K562 (cell line): Measurements from ENCODE around the gene THADA. TPM values are rescaled to one million over a fixed set of nuclear protein-coding genes. Genes with fewer than 3 reads are reported as not detected.

Experiments
- DMBX1 ChIP-seq: fragments of 250-450 bp; sonication (Bioruptor Pico); IDR thresholded peaks from 2 replicates; pipeline ENCODE4 v1.8.0; 2022; ENCODE audit warnings: inconsistent platforms, mild to moderate bottlenecking, moderate library complexity, borderline replicate concordance
- EHMT2 ChIP-seq: fragments of 450-650 bp; IDR thresholded peaks from 2 replicates; pipeline ENCODE4 v1.6.1; 2018; ENCODE audit warnings: antibody characterized with exemption
- ESRRA ChIP-seq: fragments of 450-650 bp; IDR thresholded peaks from 2 replicates; pipeline ENCODE4 v1.6.1; 2014; ENCODE audit warnings: low read depth, mild to moderate bottlenecking, moderate library complexity, borderline replicate concordance
- FOXK1 ChIP-seq: sonication (generic); formaldehyde crosslinking; IDR thresholded peaks from 2 replicates; pipeline ENCODE4 v1.8.0; 2022; ENCODE audit warnings: missing genetic modification reagents, mild to moderate bottlenecking, borderline replicate concordance
- HDAC8 ChIP-seq: fragments of 450-650 bp; IDR thresholded peaks from 2 replicates; pipeline ENCODE4 v1.6.1; 2016; ENCODE audit warnings: mild to moderate bottlenecking, missing genetic modification characterization, moderate library complexity, missing compliant biosample characterization
- HNRNPH1 ChIP-seq: fragments of 200-400 bp; formaldehyde crosslinking; optimal IDR thresholded peaks from 2 replicates; pipeline ENCODE3; 2017; ENCODE audit warnings: low read depth, mild to moderate bottlenecking, low read length, moderate library complexity
- LCOR ChIP-seq: sonication (generic); formaldehyde crosslinking; IDR thresholded peaks from 2 replicates; pipeline ENCODE4 v1.8.0; 2022; ENCODE audit warnings: mild to moderate bottlenecking, missing genetic modification reagents
- MCM2 ChIP-seq: fragments of 450-650 bp; IDR thresholded peaks from 2 replicates; pipeline ENCODE4 v1.6.1; 2017; ENCODE audit warnings: low read depth, mild to moderate bottlenecking
- NBN ChIP-seq: fragments of 450-650 bp; IDR thresholded peaks from 2 replicates; pipeline ENCODE4 v1.6.1; 2016; ENCODE audit warnings: low read depth, mild to moderate bottlenecking
- NCOR1 ChIP-seq: fragments of 450-650 bp; IDR thresholded peaks from 2 replicates; pipeline ENCODE4 v1.6.1; 2016; ENCODE audit warnings: mild to moderate bottlenecking, moderate library complexity
- PCBP1 ChIP-seq: fragments of 200-400 bp; formaldehyde crosslinking; IDR thresholded peaks from 2 replicates; pipeline ENCODE4 v1.6.1; 2018; ENCODE audit warnings: mild to moderate bottlenecking, low read depth, low read length; ENCODE audit not compliant: poor library complexity, severe bottlenecking
- SIN3A ChIP-seq, 2 experiments: fragments of 150-350 bp in 1 of 2; IDR thresholded peaks; 2 replicates each; pipeline ENCODE4 v1.6.1; 2011 to 2016; ENCODE audit warnings: borderline replicate concordance in 2 of 2, low read depth in 2 of 2, low read length in 2 of 2, mild to moderate bottlenecking in 2 of 2, moderate library complexity in 2 of 2; ENCODE audit not compliant: control insufficient read depth in 1 of 2
- SMAD4 ChIP-seq: fragments of 250-450 bp; sonication (Bioruptor Pico); conservative IDR thresholded peaks from 2 replicates; pipeline ENCODE4 v1.8.0; 2021; ENCODE audit warnings: inconsistent platforms, mild to moderate bottlenecking, moderate library complexity
- SMARCC2 ChIP-seq: fragments of 450-650 bp; IDR thresholded peaks from 2 replicates; pipeline ENCODE4 v1.6.1; 2017; ENCODE audit warnings: antibody characterized with exemption, moderate library complexity, mild to moderate bottlenecking, low read depth
- SOX6 ChIP-seq: fragments of 450-650 bp; IDR thresholded peaks from 2 replicates; pipeline ENCODE4 v1.6.1; 2014; ENCODE audit warnings: mild to moderate bottlenecking
- SREBF2 ChIP-seq: sonication (generic); formaldehyde crosslinking; IDR thresholded peaks from 2 replicates; pipeline ENCODE4 v1.4.0; 2020; ENCODE audit warnings: mild to moderate bottlenecking, missing genetic modification reagents
- YBX1 ChIP-seq: fragments of 450-650 bp; IDR thresholded peaks from 2 replicates; pipeline ENCODE4 v1.7.1; 2016; ENCODE audit warnings: mild to moderate bottlenecking
- ZFP30 ChIP-seq: fragments of 250-450 bp; sonication (Bioruptor Pico); IDR thresholded peaks from 2 replicates; pipeline ENCODE4 v1.8.0; 2022; ENCODE audit warnings: moderate library complexity, mild to moderate bottlenecking, inconsistent platforms, borderline replicate concordance
- ZNF184 ChIP-seq: sonication (generic); formaldehyde crosslinking; IDR thresholded peaks from 2 replicates; pipeline ENCODE4 v1.5.0; 2020; ENCODE audit warnings: missing genetic modification reagents
- ZNF764 ChIP-seq: fragments of 250-450 bp; sonication (Bioruptor Pico); IDR thresholded peaks from 2 replicates; pipeline ENCODE4 v1.4.0; 2020; ENCODE audit warnings: low read depth, mild to moderate bottlenecking, moderate library complexity
- ZNF780A ChIP-seq: fragments of 250-450 bp; sonication (Bioruptor Pico); IDR thresholded peaks from 2 replicates; pipeline ENCODE4 v1.5.0; 2021; ENCODE audit warnings: mild to moderate bottlenecking
- polyA plus RNA-seq, 8 experiments: library from polyadenylated mRNA; depleted of rRNA in 4 of 8; stranded (reverse) in 5 of 8; unstranded in 3 of 8; fragments of >200 nt; fragmentation: Nextera tagmentation in 2 of 8; fragmentation: Illumina TruSeq in 1 of 8; extraction: Ambion mirVana in 2 of 8; extraction: Trizol in 1 of 8; gene quantifications; 2 replicates each; pipeline versions ENCODE4 v1.2.1 to v1.2.3, GENCODE V29; 2011 to 2014; ENCODE audit warnings: inconsistent platforms in 1 of 8, missing spikeins in 1 of 8
- total RNA-seq, 7 experiments: library from RNA; depleted of rRNA in 6 of 7; stranded (reverse); fragments of >200 nt in 6 of 7; fragmentation: Illumina TruSeq in 2 of 7; extraction: Trizol in 2 of 7; gene quantifications; 2 replicates each; pipeline versions ENCODE4 v1.2.1 to v1.2.3, GENCODE V29; 2011 to 2021; ENCODE audit warnings: low replicate concordance in 1 of 7
- TF ChIP-seq, protein P1 (sequence below): sonication (generic); formaldehyde crosslinking; IDR thresholded peaks from 2 replicates; pipeline ENCODE4 v1.9.0; 2022; ENCODE audit warnings: mild to moderate bottlenecking, missing genetic modification reagents
- TF ChIP-seq, protein P2 (sequence below): fragments of 250-450 bp; sonication (Bioruptor Pico); IDR thresholded peaks from 2 replicates; pipeline ENCODE4 v1.8.0; 2022; ENCODE audit warnings: moderate library complexity, mild to moderate bottlenecking, inconsistent platforms
- TF ChIP-seq, protein P3 (sequence below): fragments of 450-650 bp; IDR thresholded peaks from 2 replicates; pipeline ENCODE4 v1.6.1; 2016; ENCODE audit warnings: mild to moderate bottlenecking

THADA gene
- total and polyA plus RNA-seq, 9 of the 15 experiments (the other 6 are each of a cell fraction or from before 2014, with no cell fraction given) = 17.8 to 34.7 (median 31.9) TPM

DNA sequence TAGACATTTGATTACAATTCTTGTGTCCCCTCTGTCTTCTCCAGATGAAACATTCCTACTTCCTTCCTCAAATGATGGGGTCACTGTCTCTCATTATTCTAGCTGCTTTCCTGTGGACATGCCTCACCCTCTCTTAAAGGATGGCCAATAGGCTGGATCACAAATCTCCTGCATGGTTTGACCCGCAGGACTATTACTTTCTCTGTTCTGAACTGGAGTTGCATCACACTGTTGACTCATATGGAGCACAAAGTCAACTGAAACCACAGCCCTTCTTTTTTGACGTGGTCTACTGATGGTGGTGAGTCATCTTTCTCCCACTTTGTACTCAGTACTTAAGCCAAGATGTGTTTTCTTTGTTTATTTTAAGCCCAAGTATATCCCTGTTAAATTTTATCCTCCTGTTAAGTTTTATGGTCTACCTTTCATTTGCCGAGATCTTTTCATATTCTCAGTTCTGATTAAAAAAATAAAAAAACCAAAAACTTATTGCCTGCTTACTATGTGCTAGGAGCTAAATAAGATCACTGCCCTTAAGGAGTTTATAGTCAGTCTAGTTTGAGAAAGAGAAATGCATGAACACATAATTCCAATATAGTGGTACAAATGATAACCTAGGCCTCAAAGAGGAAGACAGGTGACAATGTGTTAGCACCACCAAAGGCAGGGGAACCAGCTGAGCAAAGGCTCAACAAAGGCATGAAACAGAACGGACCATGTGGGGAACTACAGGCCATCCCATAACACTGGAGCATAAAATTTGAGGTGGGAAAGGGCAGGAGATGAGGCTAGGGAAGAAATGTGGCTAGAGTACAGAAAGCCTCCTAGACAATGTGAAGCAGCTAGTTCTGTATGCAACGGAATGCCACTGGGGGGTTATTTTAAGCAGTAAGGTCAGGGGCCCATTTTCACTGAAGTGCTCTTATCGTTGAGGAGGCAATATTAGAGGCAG is 301.8 kb downstream of the THADA start (continued):
- TF ChIP-seq, protein P1, sequence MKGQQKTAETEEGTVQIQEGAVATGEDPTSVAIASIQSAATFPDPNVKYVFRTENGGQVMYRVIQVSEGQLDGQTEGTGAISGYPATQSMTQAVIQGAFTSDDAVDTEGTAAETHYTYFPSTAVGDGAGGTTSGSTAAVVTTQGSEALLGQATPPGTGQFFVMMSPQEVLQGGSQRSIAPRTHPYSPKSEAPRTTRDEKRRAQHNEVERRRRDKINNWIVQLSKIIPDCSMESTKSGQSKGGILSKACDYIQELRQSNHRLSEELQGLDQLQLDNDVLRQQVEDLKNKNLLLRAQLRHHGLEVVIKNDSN = no peak
- TF ChIP-seq SREBF2 (CRISPR knock-in tag) (0 out of 2 replicates have a peak, but pooled peaks have one; percentile 74), ZNF764 (CRISPR knock-in tag) (no peak), LCOR (CRISPR knock-in tag) (peak; percentile 59; the same call in 1 of the 2 replicates), ZNF780A (no peak), NBN (peak; percentile 81; the same call in 1 of the 2 replicates), ZFP30 (CRISPR knock-in tag) (no peak), MCM2 (no peak), FOXK1 (CRISPR knock-in tag) (no peak), ESRRA (peak; percentile 91; the same call in 1 of the 2 replicates), SMARCC2 (peak; percentile 96), SMAD4 (CRISPR knock-in tag) (peak; percentile 67), SOX6 (peak; percentile 84), ZNF184 (no peak), NCOR1 (peak; percentile 23; the same call in 1 of the 2 replicates), EHMT2 (peak; percentile 96), HNRNPH1 (no peak), YBX1 (no peak), PCBP1 (no peak), DMBX1 (CRISPR knock-in tag) (peak; percentile 93), SIN3A (IDR thresholded peaks at IDR 0.05; ENCODE audit: borderline replicate concordance in 2 of 2, control insufficient read depth in 1 of 2, low read depth in 2 of 2, low read length in 2 of 2) (no peak), HDAC8 (tag) (peak; percentile 86)
- TF ChIP-seq, protein P2, sequence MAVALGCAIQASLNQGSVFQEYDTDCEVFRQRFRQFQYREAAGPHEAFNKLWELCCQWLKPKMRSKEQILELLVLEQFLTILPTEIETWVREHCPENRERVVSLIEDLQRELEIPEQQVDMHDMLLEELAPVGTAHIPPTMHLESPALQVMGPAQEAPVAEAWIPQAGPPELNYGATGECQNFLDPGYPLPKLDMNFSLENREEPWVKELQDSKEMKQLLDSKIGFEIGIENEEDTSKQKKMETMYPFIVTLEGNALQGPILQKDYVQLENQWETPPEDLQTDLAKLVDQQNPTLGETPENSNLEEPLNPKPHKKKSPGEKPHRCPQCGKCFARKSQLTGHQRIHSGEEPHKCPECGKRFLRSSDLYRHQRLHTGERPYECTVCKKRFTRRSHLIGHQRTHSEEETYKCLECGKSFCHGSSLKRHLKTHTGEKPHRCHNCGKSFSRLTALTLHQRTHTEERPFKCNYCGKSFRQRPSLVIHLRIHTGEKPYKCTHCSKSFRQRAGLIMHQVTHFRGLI (CRISPR knock-in tag) = peak; percentile 53
- TF ChIP-seq, protein P3, sequence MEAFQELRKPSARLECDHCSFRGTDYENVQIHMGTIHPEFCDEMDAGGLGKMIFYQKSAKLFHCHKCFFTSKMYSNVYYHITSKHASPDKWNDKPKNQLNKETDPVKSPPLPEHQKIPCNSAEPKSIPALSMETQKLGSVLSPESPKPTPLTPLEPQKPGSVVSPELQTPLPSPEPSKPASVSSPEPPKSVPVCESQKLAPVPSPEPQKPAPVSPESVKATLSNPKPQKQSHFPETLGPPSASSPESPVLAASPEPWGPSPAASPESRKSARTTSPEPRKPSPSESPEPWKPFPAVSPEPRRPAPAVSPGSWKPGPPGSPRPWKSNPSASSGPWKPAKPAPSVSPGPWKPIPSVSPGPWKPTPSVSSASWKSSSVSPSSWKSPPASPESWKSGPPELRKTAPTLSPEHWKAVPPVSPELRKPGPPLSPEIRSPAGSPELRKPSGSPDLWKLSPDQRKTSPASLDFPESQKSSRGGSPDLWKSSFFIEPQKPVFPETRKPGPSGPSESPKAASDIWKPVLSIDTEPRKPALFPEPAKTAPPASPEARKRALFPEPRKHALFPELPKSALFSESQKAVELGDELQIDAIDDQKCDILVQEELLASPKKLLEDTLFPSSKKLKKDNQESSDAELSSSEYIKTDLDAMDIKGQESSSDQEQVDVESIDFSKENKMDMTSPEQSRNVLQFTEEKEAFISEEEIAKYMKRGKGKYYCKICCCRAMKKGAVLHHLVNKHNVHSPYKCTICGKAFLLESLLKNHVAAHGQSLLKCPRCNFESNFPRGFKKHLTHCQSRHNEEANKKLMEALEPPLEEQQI = no peak
